ENCODE data around the gene GMPS. TPM values are rescaled to one million over a fixed set of nuclear protein-coding genes. Genes with fewer than 3 reads are reported as not detected.
A peak's percentile ranks its signal among the peaks of the same experiment; 100 is the strongest.

The GMPS gene
- total and polyA plus RNA-seq, 2 of the 13 experiments (the other 11 are each of a cell fraction or from before 2014, with no cell fraction given): 29.6 to 85.5 TPM

DNA sequence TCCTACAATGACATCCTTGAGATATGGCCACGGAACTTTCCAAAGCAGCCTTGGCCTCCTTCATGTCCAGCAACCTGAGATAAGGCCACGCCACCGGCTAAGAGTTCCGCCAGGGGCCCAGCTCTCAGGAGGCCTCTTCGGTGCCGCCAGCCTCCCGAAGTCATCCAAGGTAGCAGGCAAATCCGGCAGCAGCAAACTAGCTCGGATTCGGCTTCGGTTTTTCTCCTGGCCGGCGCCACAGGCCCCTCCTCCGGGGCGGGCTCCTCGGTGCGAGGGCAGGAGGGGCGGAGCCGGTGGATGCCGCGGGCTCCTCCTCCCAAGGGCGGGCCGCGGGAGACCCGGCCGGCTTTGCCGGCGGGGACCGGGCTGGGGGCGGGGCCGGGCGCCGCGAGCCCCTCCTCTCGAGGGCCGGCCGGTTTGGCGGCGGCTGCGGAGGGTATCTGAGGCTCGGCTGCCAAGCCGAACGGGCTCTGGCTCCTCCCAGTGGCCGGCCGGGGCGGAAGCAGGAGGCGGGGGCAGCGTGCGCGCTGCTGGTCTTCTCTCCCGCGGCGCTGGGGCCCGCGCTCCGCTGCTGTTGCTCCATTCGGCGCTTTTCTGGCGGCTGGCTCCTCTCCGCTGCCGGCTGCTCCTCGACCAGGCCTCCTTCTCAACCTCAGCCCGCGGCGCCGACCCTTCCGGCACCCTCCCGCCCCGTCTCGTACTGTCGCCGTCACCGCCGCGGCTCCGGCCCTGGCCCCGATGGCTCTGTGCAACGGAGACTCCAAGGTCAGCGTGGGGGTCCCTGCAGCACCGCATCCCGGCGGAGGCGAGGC, at the start of gene GMPS (continued):
- TF ChIP-seq, protein P1, sequence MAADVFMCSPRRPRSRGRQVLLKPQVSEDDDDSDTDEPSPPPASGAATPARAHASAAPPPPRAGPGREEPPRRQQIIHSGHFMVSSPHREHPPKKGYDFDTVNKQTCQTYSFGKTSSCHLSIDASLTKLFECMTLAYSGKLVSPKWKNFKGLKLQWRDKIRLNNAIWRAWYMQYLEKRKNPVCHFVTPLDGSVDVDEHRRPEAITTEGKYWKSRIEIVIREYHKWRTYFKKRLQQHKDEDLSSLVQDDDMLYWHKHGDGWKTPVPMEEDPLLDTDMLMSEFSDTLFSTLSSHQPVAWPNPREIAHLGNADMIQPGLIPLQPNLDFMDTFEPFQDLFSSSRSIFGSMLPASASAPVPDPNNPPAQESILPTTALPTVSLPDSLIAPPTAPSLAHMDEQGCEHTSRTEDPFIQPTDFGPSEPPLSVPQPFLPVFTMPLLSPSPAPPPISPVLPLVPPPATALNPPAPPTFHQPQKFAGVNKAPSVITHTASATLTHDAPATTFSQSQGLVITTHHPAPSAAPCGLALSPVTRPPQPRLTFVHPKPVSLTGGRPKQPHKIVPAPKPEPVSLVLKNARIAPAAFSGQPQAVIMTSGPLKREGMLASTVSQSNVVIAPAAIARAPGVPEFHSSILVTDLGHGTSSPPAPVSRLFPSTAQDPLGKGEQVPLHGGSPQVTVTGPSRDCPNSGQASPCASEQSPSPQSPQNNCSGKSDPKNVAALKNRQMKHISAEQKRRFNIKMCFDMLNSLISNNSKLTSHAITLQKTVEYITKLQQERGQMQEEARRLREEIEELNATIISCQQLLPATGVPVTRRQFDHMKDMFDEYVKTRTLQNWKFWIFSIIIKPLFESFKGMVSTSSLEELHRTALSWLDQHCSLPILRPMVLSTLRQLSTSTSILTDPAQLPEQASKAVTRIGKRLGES (CRISPR knock-in tag; IDR thresholded peaks at IDR 0.05; ENCODE audit: borderline replicate concordance): no peak
- TF ChIP-seq, protein P2, sequence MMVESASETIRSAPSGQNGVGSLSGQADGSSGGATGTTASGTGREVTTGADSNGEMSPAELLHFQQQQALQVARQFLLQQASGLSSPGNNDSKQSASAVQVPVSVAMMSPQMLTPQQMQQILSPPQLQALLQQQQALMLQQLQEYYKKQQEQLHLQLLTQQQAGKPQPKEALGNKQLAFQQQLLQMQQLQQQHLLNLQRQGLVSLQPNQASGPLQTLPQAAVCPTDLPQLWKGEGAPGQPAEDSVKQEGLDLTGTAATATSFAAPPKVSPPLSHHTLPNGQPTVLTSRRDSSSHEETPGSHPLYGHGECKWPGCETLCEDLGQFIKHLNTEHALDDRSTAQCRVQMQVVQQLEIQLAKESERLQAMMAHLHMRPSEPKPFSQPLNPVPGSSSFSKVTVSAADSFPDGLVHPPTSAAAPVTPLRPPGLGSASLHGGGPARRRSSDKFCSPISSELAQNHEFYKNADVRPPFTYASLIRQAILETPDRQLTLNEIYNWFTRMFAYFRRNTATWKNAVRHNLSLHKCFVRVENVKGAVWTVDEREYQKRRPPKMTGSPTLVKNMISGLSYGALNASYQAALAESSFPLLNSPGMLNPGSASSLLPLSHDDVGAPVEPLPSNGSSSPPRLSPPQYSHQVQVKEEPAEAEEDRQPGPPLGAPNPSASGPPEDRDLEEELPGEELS (CRISPR knock-in tag; IDR thresholded peaks at IDR 0.05): no peak
- TF ChIP-seq ZNF570 (CRISPR knock-in tag; IDR thresholded peaks at IDR 0.05; ENCODE audit: borderline replicate concordance) (no peak), EEA1 (CRISPR knock-in tag; IDR thresholded peaks at IDR 0.05; ENCODE audit: borderline replicate concordance) (no peak; the same call in 1 of the 2 replicates), ZNF17 (CRISPR knock-in tag; IDR thresholded peaks at IDR 0.05) (no peak), IRX3 (CRISPR knock-in tag; IDR thresholded peaks at IDR 0.05; ENCODE audit: borderline replicate concordance, low read depth) (no peak), STAG1 (CRISPR knock-in tag; IDR thresholded peaks at IDR 0.05) (peak; percentile 72), MEIS2 (CRISPR knock-in tag; IDR thresholded peaks at IDR 0.05) (no peak), ESRRA (CRISPR knock-in tag; IDR thresholded peaks at IDR 0.05; ENCODE audit: low read depth) (no peak), HNF4A (CRISPR knock-in tag; IDR thresholded peaks at IDR 0.05) (no peak), ZNF282 (IDR thresholded peaks at IDR 0.05; ENCODE audit: partially characterized antibody) (no peak), ZNF317 (CRISPR knock-in tag; IDR thresholded peaks at IDR 0.05) (peak; percentile 60; the same call in 1 of the 2 replicates), TCF7L2 (IDR thresholded peaks at IDR 0.05; ENCODE audit: low read depth, low read length) (no peak), MATR3 (CRISPR knock-in tag; IDR thresholded peaks at IDR 0.05) (no peak), ZNF567 (CRISPR knock-in tag; IDR thresholded peaks at IDR 0.05; ENCODE audit: borderline replicate concordance) (0 out of 2 replicates have a peak, but pooled peaks have one; percentile 77), RAD21 (CRISPR knock-in tag; IDR thresholded peaks at IDR 0.05) (peak; percentile 94), ZNF451 (CRISPR knock-in tag; IDR thresholded peaks at IDR 0.05) (no peak), SP2 (CRISPR knock-in tag; IDR thresholded peaks at IDR 0.05) (no peak; the same call in 1 of the 2 replicates), JARID2 (CRISPR knock-in tag; IDR thresholded peaks at IDR 0.05; ENCODE audit: insufficient replicate concordance) (no peak), BRD4 (CRISPR knock-in tag; IDR thresholded peaks at IDR 0.05) (no peak)
- TF ChIP-seq, protein P3, sequence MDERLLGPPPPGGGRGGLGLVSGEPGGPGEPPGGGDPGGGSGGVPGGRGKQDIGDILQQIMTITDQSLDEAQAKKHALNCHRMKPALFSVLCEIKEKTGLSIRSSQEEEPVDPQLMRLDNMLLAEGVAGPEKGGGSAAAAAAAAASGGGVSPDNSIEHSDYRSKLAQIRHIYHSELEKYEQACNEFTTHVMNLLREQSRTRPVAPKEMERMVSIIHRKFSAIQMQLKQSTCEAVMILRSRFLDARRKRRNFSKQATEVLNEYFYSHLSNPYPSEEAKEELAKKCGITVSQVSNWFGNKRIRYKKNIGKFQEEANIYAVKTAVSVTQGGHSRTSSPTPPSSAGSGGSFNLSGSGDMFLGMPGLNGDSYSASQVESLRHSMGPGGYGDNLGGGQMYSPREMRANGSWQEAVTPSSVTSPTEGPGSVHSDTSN (CRISPR knock-in tag; IDR thresholded peaks at IDR 0.05): no peak
- TF ChIP-seq, protein P4, sequence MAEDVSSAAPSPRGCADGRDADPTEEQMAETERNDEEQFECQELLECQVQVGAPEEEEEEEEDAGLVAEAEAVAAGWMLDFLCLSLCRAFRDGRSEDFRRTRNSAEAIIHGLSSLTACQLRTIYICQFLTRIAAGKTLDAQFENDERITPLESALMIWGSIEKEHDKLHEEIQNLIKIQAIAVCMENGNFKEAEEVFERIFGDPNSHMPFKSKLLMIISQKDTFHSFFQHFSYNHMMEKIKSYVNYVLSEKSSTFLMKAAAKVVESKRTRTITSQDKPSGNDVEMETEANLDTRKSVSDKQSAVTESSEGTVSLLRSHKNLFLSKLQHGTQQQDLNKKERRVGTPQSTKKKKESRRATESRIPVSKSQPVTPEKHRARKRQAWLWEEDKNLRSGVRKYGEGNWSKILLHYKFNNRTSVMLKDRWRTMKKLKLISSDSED (CRISPR knock-in tag; IDR thresholded peaks at IDR 0.05): no peak
